ENCODE results near the gene GALNT14.

Gene GALNT14

GRCh38 chr2:30866974-30867373 is 271.3 kb downstream of the GALNT14 start:
- no peak for DNase-seq (ENCODE audit: low read depth)
- TF ChIP-seq CTCF (conservative IDR thresholded peaks at IDR 0.05; ENCODE audit: low read depth, low read length): no peak
- no peak overlapping the region for H3K4me3 ChIP-seq (ENCODE audit: low read length)

DNA sequence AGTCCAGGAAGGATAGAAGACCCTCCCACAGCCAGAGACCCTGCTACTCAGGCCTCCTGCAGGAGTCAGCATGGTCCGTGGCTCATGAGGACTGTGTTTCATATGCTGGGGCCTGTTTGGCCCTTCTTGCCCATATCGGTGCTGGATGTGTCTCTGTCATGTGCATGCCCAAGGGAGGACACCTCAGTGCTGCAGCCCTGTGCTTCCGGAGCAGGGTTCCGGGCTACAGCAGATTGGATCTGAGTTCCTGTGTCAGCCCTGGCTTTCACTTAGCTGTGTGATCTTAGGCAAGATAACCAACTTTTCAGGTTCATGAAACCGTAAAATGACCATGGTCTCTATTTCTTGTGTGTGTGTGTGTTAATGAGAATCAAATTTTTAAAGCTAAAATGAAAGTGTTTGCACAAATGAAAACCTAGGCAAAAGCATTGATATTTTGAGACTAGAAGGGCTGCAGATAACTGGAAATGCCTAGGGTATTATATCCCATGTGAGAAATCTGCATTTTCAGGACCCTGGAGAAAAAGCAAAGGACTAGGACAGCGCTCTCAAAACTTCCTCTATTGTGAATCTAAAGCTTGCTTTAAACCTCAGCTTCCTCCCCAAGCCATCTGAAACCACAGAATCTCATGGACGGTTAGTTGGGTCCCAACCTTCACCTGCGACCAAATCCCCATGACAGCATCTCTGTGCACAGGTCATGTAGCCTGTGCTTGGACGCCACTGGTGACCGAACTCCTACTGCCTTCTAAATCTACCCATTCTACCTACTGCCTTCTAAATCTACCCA is 272.2 kb downstream of the GALNT14 start:
- no peak overlapping the region for H3K4me3 ChIP-seq (ENCODE audit: low read length)
- no peak for TF ChIP-seq CTCF (conservative IDR thresholded peaks at IDR 0.05; ENCODE audit: low read depth, low read length)
- DNase-seq (ENCODE audit: low read depth): no peak

- H3K4me3 ChIP-seq (ENCODE audit: low read length): no peak overlapping the region
- no peak for TF ChIP-seq CTCF (conservative IDR thresholded peaks at IDR 0.05; ENCODE audit: low read depth, low read length)
- no peak for DNase-seq (ENCODE audit: low read depth)
Measured at GRCh38 chr2:30865243-30865642, 273.0 kb downstream of the GALNT14 start.

DNA sequence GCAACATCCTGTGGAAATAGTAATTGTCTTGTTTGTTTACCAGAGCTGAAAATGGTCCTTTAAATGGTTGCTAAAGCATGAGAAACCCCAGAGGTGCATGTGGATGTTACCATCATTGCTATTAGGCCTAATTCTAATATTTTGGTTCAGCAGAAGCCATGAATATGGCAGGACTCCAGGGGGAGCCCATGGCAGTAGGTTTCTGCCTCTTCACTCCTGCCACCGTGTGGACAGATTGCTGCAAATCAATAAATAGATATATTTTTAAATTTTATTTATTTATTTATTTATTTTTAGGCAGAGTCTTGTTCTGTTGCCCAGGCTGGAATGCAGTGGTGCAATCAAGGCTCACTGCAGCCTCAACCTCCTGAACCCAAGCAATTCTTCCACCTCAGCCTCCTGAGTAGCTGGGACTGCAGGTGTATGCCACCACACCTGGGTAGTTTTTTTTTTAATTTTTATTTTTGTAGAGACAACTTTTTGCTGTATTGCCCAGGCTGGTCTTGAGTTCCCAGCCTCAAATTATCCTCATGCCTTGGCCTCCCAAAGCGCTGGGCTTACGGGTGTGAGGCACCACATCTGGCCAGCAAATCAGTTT is 276.1 kb downstream of the GALNT14 start:
- peak; percentile 92 for TF ChIP-seq CTCF (conservative IDR thresholded peaks at IDR 0.05; ENCODE audit: low read depth, low read length)
- DNase-seq (ENCODE audit: low read depth): peak; percentile 48

DNA sequence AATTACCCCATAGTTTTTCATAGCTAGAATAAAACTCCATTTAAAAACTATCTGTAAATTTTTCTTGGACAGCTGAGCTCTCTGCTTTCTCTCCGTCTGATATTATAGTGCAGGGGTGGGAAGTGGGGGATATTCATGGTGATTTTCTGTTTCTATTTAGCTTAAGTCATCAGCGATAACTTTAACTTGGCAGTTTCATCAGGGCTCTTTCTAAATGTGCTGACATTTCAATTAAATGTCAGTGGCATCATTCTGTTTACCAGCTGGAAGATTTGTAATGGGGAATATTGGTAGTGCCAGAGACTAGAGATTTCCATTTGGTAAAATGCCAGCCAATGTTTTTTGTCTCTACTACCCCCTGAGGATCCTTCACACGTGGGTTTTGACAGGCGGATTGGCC is 277.5 kb downstream of the GALNT14 start:
- TF ChIP-seq CTCF (conservative IDR thresholded peaks at IDR 0.05; ENCODE audit: low read depth, low read length): no peak
- no peak for DNase-seq (ENCODE audit: low read depth)
- H3K4me3 ChIP-seq (ENCODE audit: low read length): no peak overlapping the region

More for the DNA sequence above, 276.1 kb downstream of the GALNT14 start:
- no peak overlapping the region for H3K4me3 ChIP-seq (ENCODE audit: low read length)

All from retinal pigment epithelial cell (primary cell).